DMS53 (cell line): Measurements from ENCODE around the gene KAT2B.
A peak's percentile ranks its signal among the peaks of the same experiment; 100 is the strongest.

Experiments used
- DNase-seq: peaks from one replicate; lab custom pipeline; 2025; lab: John Stamatoyannopoulos, UW

The KAT2B gene

GRCh38 chr3:20064796-20065564, 24.7 kb downstream of the KAT2B start:
- DNase-seq, result peak; percentile 1

- DNase-seq, result no peak
Measured at GRCh38 chr3:20066079-20066478, 25.8 kb downstream of the KAT2B start.

GRCh38 chr3:20066850-20067617, 26.8 kb downstream of the KAT2B start:
- no peak for DNase-seq

GRCh38 chr3:20068512-20069177, 28.4 kb downstream of the KAT2B start:
- no peak for DNase-seq

GRCh38 chr3:20069178-20069532, 28.9 kb downstream of the KAT2B start:
- DNase-seq, result no peak

- DNase-seq, result no peak
Measured at GRCh38 chr3:20071175-20071574, 30.9 kb downstream of the KAT2B start.

- no peak for DNase-seq
Measured at GRCh38 chr3:20072422-20072821, 32.2 kb downstream of the KAT2B start.

- DNase-seq, result no peak
Measured at GRCh38 chr3:20073068-20073467, 32.8 kb downstream of the KAT2B start.

GRCh38 chr3:20073683-20074082, 33.4 kb downstream of the KAT2B start:
- DNase-seq, result no peak

- DNase-seq, result no peak
Measured at GRCh38 chr3:20074226-20075063, 34.2 kb downstream of the KAT2B start.

- no peak for DNase-seq
Measured at GRCh38 chr3:20075197-20075596, 35.0 kb downstream of the KAT2B start.

- DNase-seq, result no peak
Measured at GRCh38 chr3:20076296-20076997, 36.2 kb downstream of the KAT2B start.

- no peak for DNase-seq
Measured at GRCh38 chr3:20077068-20077467, 36.8 kb downstream of the KAT2B start.

GRCh38 chr3:20078194-20078714, 38.0 kb downstream of the KAT2B start:
- DNase-seq, result no peak

- no peak for DNase-seq
Measured at GRCh38 chr3:20079621-20080020, 39.4 kb downstream of the KAT2B start.

GRCh38 chr3:20080956-20081554, 40.8 kb downstream of the KAT2B start:
- DNase-seq, result peak; percentile 75

GRCh38 chr3:20083253-20083652, 43.0 kb downstream of the KAT2B start:
- DNase-seq, result no peak

- no peak for DNase-seq
Measured at GRCh38 chr3:20083953-20084352, 43.7 kb downstream of the KAT2B start.

- DNase-seq, result no peak
Measured at GRCh38 chr3:20091331-20092047, 51.2 kb downstream of the KAT2B start.

- DNase-seq, result no peak
Measured at GRCh38 chr3:20095470-20095869, 55.2 kb downstream of the KAT2B start.
